Activated T-cell treated with anti-CD3 and anti-CD28 coated beads for 1 hour (primary cell): Measurements from ENCODE around the gene MICA.
A peak's percentile ranks its signal among the peaks of the same experiment; 100 is the strongest.

Experiments
- DNase-seq: peaks from one replicate; pipeline ENCODE4 v3.0.0-alpha.2; 2020; ENCODE audit warnings: low read depth

MICA gene

DNA sequence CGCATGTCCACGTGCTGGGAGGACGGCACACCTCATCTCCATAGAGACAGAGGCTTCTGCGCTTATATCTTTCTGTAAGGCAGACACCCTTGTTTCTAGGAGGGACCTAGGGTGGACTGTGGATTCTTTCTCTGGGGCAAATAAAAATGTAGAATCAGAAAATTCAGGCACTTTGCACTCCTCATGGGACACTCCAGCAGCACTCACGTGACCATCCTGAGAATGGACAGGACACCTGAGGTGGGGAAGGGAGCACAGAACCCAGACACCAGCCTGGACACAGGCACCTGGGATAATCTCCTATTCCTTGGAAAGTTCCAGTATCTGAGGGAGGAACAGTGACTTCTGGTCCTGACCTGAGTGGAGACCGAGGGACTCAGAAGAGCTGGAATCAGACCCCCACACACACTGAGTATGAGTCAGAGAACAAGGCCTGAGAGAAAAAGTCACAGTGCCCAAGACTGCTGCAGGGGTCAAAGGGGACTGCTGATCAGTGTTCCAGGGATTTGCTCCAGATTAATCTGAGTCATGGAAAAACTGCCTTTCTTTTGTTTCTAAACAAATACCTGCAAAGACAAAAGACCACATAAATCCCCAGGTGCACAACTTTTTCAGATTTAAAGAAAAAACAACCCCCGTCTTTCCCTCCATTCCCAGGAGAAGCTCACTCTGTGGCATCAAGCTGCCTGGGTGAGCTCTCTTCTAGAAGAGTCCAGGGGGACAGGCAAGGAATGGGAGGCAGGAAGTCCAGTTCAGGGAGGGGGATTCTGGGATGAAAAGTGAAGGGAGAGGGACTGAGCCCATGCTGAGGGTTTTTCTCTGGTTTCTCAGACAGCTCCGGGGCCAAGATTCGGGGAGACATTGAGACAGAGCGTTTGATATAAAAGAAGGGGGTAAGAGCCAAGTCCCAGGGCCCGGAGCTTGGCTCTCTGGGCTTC, 58.9 kb downstream of the MICA start:
- no peak for DNase-seq

DNA sequence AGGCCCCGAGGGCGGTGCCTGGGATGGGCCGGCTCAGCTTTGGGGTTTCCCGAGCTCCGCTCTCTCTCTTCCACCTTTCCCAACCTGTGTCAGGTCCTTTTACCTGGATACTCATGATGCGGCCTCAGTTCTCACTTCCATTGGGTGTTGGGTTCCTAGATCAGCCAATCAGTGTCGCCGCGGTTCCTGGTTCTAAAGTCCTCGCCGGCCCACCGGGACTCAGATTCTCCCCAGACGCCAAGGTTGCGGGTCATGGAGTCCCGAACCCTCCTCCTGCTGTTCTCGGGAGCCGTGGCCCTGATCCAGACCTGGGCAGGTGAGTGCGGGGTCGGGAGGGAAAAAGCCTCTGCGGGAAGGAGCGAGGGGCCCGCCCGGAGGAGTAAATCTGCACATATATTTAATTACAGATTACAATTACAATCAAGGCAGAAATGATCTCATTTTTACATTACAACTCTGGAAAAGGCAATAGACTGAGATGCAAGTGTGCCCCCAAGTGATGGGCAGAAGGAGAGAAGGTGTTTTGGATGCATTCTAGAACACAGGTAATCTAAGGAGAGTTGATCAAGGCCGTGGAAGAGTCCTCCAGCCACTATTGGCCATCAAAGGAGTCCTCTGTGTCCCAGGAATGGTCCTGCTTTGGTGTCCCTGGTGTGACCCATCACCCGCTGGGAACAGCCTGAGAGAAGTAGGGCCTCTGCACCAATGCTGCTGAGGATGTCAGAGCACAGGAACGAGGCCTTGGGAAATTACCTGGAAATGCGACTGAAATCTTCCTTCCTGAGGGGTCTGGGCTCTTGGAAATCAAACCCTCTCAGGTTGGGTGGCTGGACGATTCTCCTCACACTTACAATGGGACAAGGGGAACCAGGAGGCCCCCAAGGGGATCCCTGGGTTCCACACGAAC, 59.8 kb downstream of the MICA start:
- peak; percentile 81 for DNase-seq

DNA sequence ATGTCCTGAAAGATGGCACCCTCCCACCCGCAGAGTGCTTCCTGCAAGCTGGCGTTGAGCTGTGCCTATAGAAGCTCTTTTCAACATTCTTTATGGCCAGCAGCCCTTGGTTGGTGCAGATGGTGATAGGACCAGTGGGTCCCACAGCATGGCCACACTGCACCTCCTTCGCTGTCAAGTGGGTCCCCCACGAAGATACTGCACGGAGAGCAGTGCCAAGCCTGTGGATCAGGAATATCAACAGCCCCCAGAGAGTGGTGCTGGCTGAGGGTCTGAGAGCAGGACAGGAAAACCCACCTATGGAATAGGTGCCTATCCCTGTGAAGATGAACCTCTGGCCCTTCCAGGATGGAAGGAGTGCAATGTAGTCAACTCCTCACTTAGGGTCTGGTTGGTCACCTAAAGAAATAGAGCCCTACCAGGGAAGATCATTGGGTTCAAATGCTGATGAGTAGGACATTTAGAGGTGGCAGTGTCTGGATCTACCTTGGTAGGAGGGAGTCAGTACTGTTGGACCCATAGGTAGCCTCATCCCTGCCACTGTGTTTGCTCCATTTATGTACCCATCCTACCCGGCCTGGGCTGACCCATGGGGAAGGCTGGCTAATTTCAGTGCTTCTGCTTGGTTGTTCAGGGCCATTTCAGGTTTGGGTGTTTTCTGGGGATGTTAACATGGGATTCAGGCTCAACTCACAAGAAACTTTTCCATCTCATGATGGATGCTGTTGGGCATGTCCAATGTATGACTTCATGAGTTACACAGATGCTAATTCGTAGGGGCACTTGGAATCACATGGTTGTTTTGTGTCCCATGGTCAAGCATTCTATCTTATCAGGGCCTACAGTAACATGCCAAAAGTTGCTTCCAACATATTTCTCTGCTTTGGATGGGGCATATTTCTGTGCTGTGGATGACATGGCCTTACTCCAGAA, 61.1 kb downstream of the MICA start:
- no peak for DNase-seq
